ENCODE measurements around the gene SEMA3F. TPM values are rescaled to one million over a fixed set of nuclear protein-coding genes. Genes with fewer than 3 reads are reported as not detected.

SEMA3F gene
- total RNA-seq, 1 experiment from 2014 or later = 34.0 TPM

GRCh38 chr3:50138266-50139200 is 16.6 kb upstream of the SEMA3F start:
- intact Hi-C loops (cut with micrococcal nuclease; ENCODE audit: unreplicated experiment) = no loop called here
- no peak for DNase-seq
- no peak overlapping the region for H3K4me2 ChIP-seq
- H3K4me3 ChIP-seq = no peak overlapping the region
- H3K36me3 ChIP-seq (ENCODE audit: low read depth) = no peaks in the 10 kb centered on the region
- TF ChIP-seq EZH2 (IDR thresholded peaks at IDR 0.05; ENCODE audit: low read depth) = no peak
- TF ChIP-seq CTCF (conservative IDR thresholded peaks at IDR 0.05) = no peak
- ChIA-PET POLR2A (ENCODE audit: unreplicated experiment) (no interaction called here), CTCF (interaction anchor here (0.6 kb wide), 2 partner anchors 17 to 131 kb away, joined by 4 to 6 read pairs; no protein-coding TSS in a partner anchor)
- BruUV-seq (replicated peaks) = no TSS peak
- H3K4me1 ChIP-seq (replicated peaks; ENCODE audit: insufficient read depth) = peaks cover 6% of the 10 kb centered on the region; the same call in 1 of the 2 replicates
- H2AFZ ChIP-seq = no peak overlapping the region
- H3F3A ChIP-seq (ENCODE audit: insufficient read depth, low read depth) = no peaks in the 10 kb centered on the region
- no peak overlapping the region for H3K27ac ChIP-seq
- H4K20me1 ChIP-seq (ENCODE audit: insufficient read depth) = no peaks in the 10 kb centered on the region
- no peaks in the 10 kb centered on the region for H3K9me3 ChIP-seq (ENCODE audit: insufficient read depth, low read depth)
- H3K79me2 ChIP-seq (ENCODE audit: low read depth) = no peaks in the 10 kb centered on the region
- H3K27me3 ChIP-seq (ENCODE audit: insufficient read depth, low read depth) = no peaks in the 10 kb centered on the region
- no peaks in the 10 kb centered on the region for H3K9me2 ChIP-seq (ENCODE audit: insufficient read depth)

GRCh38 chr3:50139308-50139707 is 15.8 kb upstream of the SEMA3F start:
- Histone ChIP-seq H3F3A (ENCODE audit: insufficient read depth, low read depth) (no peaks in the 10 kb centered on the region), H3K36me3 (ENCODE audit: low read depth) (no peaks in the 10 kb centered on the region), H3K79me2 (ENCODE audit: low read depth) (no peaks in the 10 kb centered on the region), H3K4me3 (no peak overlapping the region), H3K9me3 (ENCODE audit: insufficient read depth, low read depth) (no peaks in the 10 kb centered on the region), H3K27ac (no peak overlapping the region), H3K4me1 (replicated peaks; ENCODE audit: insufficient read depth) (peaks cover 6% of the 10 kb centered on the region; the same call in 1 of the 2 replicates), H3K27me3 (ENCODE audit: insufficient read depth, low read depth) (no peaks in the 10 kb centered on the region), H3K4me2 (no peak overlapping the region), H4K20me1 (ENCODE audit: insufficient read depth) (no peaks in the 10 kb centered on the region), H2AFZ (no peak overlapping the region), H3K9me2 (ENCODE audit: insufficient read depth) (no peaks in the 10 kb centered on the region)
- ChIA-PET CTCF (interaction anchor here (0.6 kb wide), 1 partner anchor 87 kb away, joined by 9 read pairs; no protein-coding TSS in a partner anchor), POLR2A (ENCODE audit: unreplicated experiment) (no interaction called here)
- TF ChIP-seq EZH2 (IDR thresholded peaks at IDR 0.05; ENCODE audit: low read depth) = no peak
- no peak for TF ChIP-seq CTCF (conservative IDR thresholded peaks at IDR 0.05)
- no TSS peak for BruUV-seq (replicated peaks)
- intact Hi-C loops (cut with micrococcal nuclease; ENCODE audit: unreplicated experiment) = no loop called here
- no peak for DNase-seq

- no peak for TF ChIP-seq EZH2 (IDR thresholded peaks at IDR 0.05; ENCODE audit: low read depth)
- TF ChIP-seq CTCF (conservative IDR thresholded peaks at IDR 0.05) = no peak
- Histone ChIP-seq H3K27me3 (ENCODE audit: insufficient read depth, low read depth) (no peaks in the 10 kb centered on the region), H3K27ac (no peak overlapping the region), H3K9me3 (ENCODE audit: insufficient read depth, low read depth) (no peaks in the 10 kb centered on the region), H3K4me3 (no peak overlapping the region), H3K36me3 (ENCODE audit: low read depth) (no peaks in the 10 kb centered on the region), H3K9me2 (ENCODE audit: insufficient read depth) (no peaks in the 10 kb centered on the region), H4K20me1 (ENCODE audit: insufficient read depth) (no peaks in the 10 kb centered on the region), H3K4me1 (replicated peaks; ENCODE audit: insufficient read depth) (peaks cover 6% of the 10 kb centered on the region; the same call in 1 of the 2 replicates), H3K79me2 (ENCODE audit: low read depth) (no peaks in the 10 kb centered on the region), H3K4me2 (no peak overlapping the region), H3F3A (ENCODE audit: insufficient read depth, low read depth) (no peaks in the 10 kb centered on the region), H2AFZ (no peak overlapping the region)
- intact Hi-C loops (cut with micrococcal nuclease; ENCODE audit: unreplicated experiment) = no loop called here
- ChIA-PET CTCF (interaction anchor here (0.6 kb wide), 1 partner anchor 87 kb away, joined by 9 read pairs; no protein-coding TSS in a partner anchor), POLR2A (ENCODE audit: unreplicated experiment) (no interaction called here)
- no TSS peak for BruUV-seq (replicated peaks)
- no peak for DNase-seq
Observed at GRCh38 chr3:50139718-50140423, 15.3 kb upstream of the SEMA3F start.

Measured in PC-9 (cell line).